Gastrocnemius medialis (tissue), 4 donors: ENCODE results near the gene MTA1. TPM values are rescaled to one million over a fixed set of nuclear protein-coding genes. Genes with fewer than 3 reads are reported as not detected.

Source experiments
- ATAC-seq, 2 donors: fragments of 150-250 bp; one replicate each; pipeline ENCODE4 v1.9.1; 2016
- DNase-seq, 2 donors: peaks; one replicate each; pipeline ENCODE4 v3.0.0-alpha.2; 2019
- H3K27ac ChIP-seq, 4 donors: fragments of 200-600 bp; sonication (generic); 1 replicate in 1 of 4; 2 replicates in 3 of 4; pipeline ENCODE4 v1.5.1; 2016 to 2018; ENCODE audit warnings: mild to moderate bottlenecking in 2 of 4, moderate library complexity in 1 of 4
- H3K27me3 ChIP-seq, 3 donors: fragments of 200-600 bp; sonication (generic) in 2 of 3; 1 replicate in 1 of 3; 2 replicates in 2 of 3; pipeline versions ENCODE4 v1.5.1 to v1.6.0; 2016 to 2019; ENCODE audit warnings: mild to moderate bottlenecking in 1 of 3, moderate library complexity in 1 of 3
- H3K36me3 ChIP-seq, 2 donors: fragments of 200-600 bp; sonication (generic) in 1 of 2; one replicate each; pipeline ENCODE4 v1.5.1; 2017 to 2018
- H3K4me1 ChIP-seq, 2 donors: fragments of 200-600 bp; sonication (generic) in 1 of 2; one replicate each; pipeline ENCODE4 v1.5.1; 2016 to 2017; ENCODE audit warnings: mild to moderate bottlenecking in 2 of 2
- H3K4me3 ChIP-seq, 4 donors: fragments of 200-600 bp; sonication (generic) in 3 of 4; 1 replicate in 1 of 4; 2 replicates in 3 of 4; pipeline ENCODE4 v1.5.1; 2016 to 2019; ENCODE audit warnings: mild to moderate bottlenecking in 2 of 4
- H3K9me3 ChIP-seq, 3 donors: fragments of 200-600 bp; sonication (generic) in 2 of 3; 1 replicate in 1 of 3; 2 replicates in 2 of 3; pipeline ENCODE4 v1.5.1; 2016 to 2019
- POLR2A ChIP-seq, 2 donors: fragments of 450-650 bp; IDR thresholded peaks; one replicate each; pipeline ENCODE4 v1.6.1; 2017; ENCODE audit warnings: antibody characterized with exemption in 2 of 2, mild to moderate bottlenecking in 2 of 2, moderate library complexity in 2 of 2
- in situ Hi-C, 4 donors: fragments of 200-750 bp; cut with MboI; loops; one replicate each; pipeline versions ENCODE4 v1.15.0 to v1.8.0; 2017; ENCODE audit warnings: low sequenced_read_pairs in 4 of 4
- intact Hi-C: fragments of 100-400 bp; cut with DNase I; formaldehyde crosslinking; loops from one replicate; pipeline ENCODE4 v1.15.1; 2023; ENCODE audit warnings: low total_unique reads
- total RNA-seq, 4 donors: library from RNA; depleted of rRNA; stranded (reverse); fragments of >200 nt; gene quantifications; one replicate each; pipeline versions ENCODE4 v1.1.0 to v1.2.3, GENCODE V29; 2016
- TF ChIP-seq, protein P1 (sequence below), 5 experiments: fragments of 450-650 bp in 3 of 5; fragments of 200-600 bp in 2 of 5; sonication (generic) in 2 of 5; IDR thresholded peaks in 4 of 5; conservative IDR thresholded peaks in 1 of 5; 1 replicate in 4 of 5; 2 replicates in 1 of 5; pipeline ENCODE4 v1.5.1; 2016 to 2019; ENCODE audit warnings: antibody characterized with exemption in 5 of 5, mild to moderate bottlenecking in 3 of 5, moderate library complexity in 3 of 5

The MTA1 gene
- total RNA-seq, 4 donors from 2014 or later = 18.2 to 30.8 (median 28.2) TPM

DNA sequence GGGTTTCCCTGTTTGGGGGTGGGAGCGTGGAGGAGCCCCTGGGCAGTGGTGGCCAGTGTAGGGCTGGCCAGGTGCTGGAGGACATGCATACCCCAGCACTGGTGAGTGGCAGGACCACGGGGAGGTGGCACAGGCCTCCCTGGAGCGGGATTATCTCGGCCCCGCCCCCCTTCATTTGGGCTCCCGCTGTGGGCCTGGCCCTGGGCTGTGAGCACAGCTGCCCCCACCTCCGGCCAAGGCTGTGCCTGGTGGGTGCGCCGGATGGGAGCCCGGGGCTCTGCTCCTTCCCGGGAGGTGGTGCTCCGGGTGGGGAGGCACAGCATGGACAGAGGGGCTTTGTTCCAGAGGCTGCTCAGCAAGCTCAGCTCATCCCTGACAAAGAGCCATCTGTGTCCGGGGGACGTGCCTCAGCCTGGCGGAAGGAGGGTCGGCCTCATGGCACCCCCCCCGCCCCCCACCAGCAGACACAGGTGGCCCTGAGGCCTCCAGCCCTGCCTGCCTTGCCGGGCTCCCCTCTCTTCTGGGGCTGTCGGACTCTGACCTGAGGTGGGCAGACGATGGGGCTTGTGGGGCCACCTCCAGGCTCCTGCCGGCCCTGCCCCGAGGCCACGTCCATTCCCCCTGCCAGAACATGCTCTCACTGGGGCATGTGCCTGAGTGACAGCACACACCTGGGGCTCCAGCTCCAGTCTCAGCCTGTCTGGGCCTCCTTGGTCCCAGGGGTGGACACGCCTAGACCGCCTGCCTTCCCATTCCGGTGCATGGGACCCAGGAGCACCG, 79.8 kb downstream of the MTA1 start:
- Histone ChIP-seq H3K27ac (no peak overlapping the region), H3K4me1 (peaks cover 0 to 16% of the 10 kb centered on the region in 2 donors), H3K27me3 (no peaks in the 10 kb centered on the region), H3K4me3 (no peak overlapping the region), H3K36me3 (no peaks in the 10 kb centered on the region), H3K9me3 (no peaks in the 10 kb centered on the region)
- no peak for TF ChIP-seq POLR2A (IDR thresholded peaks at IDR 0.05)
- TF ChIP-seq, protein P1, sequence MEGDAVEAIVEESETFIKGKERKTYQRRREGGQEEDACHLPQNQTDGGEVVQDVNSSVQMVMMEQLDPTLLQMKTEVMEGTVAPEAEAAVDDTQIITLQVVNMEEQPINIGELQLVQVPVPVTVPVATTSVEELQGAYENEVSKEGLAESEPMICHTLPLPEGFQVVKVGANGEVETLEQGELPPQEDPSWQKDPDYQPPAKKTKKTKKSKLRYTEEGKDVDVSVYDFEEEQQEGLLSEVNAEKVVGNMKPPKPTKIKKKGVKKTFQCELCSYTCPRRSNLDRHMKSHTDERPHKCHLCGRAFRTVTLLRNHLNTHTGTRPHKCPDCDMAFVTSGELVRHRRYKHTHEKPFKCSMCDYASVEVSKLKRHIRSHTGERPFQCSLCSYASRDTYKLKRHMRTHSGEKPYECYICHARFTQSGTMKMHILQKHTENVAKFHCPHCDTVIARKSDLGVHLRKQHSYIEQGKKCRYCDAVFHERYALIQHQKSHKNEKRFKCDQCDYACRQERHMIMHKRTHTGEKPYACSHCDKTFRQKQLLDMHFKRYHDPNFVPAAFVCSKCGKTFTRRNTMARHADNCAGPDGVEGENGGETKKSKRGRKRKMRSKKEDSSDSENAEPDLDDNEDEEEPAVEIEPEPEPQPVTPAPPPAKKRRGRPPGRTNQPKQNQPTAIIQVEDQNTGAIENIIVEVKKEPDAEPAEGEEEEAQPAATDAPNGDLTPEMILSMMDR (IDR thresholded peaks at IDR 0.05 in 4 of 5, conservative IDR thresholded peaks at IDR 0.05 in 1 of 5) = no peak
- in situ Hi-C loops = loop anchor here in 1 of 4 donors (25.0 kb wide), 1 partner anchor 137 kb away; no protein-coding TSS in a partner anchor
- DNase-seq (no peak), ATAC-seq (no peak)
- intact Hi-C loops = loop anchor here (10.0 kb wide), 1 partner anchor 335 kb away; the partner anchor contains the start of gene JAG2

DNA sequence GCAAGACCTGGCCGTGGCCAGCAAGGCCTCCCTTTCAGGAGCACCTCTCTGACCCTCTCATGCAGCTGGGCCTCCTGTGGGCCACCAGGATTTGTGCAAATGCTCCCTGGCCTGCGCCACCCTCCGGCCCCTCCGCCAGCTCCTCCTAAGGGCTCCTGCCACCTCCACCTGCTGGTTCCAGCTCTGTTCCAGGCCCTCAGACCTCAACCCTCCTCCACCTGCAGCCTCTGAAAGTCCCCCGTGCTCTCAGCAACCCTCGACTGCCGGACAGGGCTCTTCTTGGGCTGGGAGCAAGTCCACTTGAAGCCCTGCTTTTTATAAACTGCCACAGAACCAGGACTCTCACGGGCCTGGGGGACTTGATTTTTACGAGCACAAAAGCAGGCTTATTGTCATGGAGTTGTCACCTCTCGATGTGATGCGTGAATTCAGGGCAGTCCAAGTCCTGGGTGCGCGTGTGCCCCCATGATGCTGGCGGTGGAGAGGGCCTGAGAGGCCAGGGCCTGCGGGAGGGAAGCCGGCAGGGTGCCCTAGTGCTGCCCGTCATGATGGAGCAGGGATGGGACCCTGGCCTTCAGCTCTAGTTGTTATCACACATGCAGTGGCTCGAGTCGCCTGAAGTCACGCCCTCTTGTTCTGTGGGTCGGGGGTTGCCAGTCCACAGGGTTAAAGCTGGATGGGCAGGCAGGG, 80.6 kb downstream of the MTA1 start:
- TF ChIP-seq, protein P1 (IDR thresholded peaks at IDR 0.05 in 4 of 5, conservative IDR thresholded peaks at IDR 0.05 in 1 of 5) = no peak
- TF ChIP-seq POLR2A (IDR thresholded peaks at IDR 0.05) = no peak
- Histone ChIP-seq H3K36me3 (no peaks in the 10 kb centered on the region), H3K9me3 (no peaks in the 10 kb centered on the region), H3K4me1 (peaks cover 0 to 15% of the 10 kb centered on the region in 2 donors), H3K4me3 (no peak overlapping the region), H3K27ac (no peak overlapping the region), H3K27me3 (no peaks in the 10 kb centered on the region)
- ATAC-seq (no peak), DNase-seq (no peak)
- in situ Hi-C loops (no loop called here), intact Hi-C loops (no loop called here)

DNA sequence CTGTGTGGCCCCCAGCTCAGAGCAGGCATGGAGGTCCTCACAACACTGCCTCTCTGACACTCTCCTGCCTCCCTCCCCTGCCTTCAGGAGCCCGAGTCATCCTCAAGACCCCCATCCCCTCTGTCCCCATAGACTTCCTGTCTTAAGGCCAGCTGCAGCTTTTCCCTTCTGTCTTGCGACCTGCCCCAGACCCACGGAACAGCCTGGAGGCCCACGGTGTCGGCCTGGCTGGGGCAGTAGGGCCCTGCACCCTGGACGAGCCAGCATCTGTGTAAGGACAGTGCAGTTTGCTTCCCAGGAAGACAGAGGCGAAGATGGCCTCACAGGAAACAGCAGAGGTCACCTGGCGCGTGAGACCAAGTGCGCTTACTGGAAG, 81.1 kb downstream of the MTA1 start:
- H3K9me3 ChIP-seq = no peaks in the 10 kb centered on the region
- intact Hi-C loops (no loop called here), in situ Hi-C loops (no loop called here)
- DNase-seq (no peak), ATAC-seq (no peak)
- H3K4me3 ChIP-seq = no peak overlapping the region
- H3K27me3 ChIP-seq = no peaks in the 10 kb centered on the region
- H3K27ac ChIP-seq = no peak overlapping the region
- peaks cover 0 to 9% of the 10 kb centered on the region in 2 donors for H3K4me1 ChIP-seq
- H3K36me3 ChIP-seq = no peaks in the 10 kb centered on the region
- no peak for TF ChIP-seq POLR2A (IDR thresholded peaks at IDR 0.05)
- TF ChIP-seq, protein P1 (IDR thresholded peaks at IDR 0.05 in 4 of 5, conservative IDR thresholded peaks at IDR 0.05 in 1 of 5) = no peak

DNA sequence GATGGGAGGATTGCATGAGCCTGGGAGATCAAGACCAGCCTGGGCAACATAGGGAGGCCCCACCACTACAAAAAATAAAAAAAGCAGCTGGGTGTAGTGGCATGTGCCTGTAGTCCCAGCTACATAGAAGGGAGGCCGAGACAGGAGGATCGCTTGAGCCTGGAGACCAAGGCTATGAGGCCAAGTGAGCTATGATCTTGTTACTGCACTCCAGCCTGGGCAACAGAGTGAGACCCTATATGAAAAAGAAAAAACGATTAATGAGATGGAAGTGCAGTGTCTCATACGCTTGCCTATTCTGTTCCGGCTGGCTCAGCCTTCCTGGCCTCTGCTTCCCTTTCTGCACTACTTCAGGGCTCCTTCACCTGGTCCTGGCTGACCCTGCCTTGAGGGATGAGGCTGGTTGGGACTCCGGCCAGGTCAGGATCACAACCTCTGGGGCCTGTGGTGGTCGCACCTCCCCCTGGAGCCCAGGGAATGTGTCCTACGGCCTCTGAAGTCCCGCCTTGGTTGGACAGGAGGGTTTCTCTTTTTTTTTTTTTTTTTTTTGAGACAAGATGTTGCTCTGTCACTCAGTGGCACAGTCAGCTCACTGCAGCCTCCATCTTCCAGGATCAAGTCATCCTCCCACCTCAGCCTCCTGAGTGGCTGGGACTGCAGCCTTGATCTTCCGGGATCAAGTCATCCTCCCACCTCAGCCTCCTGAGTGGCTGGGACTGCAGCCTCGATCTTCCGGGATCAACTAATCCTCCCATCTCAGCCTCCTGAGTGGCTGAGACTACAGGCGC, 82.1 kb downstream of the MTA1 start:
- TF ChIP-seq POLR2A (IDR thresholded peaks at IDR 0.05) = no peak
- ATAC-seq (peak in 1 of 2 donors; percentile 21), DNase-seq (no peak)
- no peaks in the 10 kb centered on the region for H3K4me1 ChIP-seq
- H3K4me3 ChIP-seq = no peak overlapping the region
- no peaks in the 10 kb centered on the region for H3K27me3 ChIP-seq
- no peaks in the 10 kb centered on the region for H3K9me3 ChIP-seq
- intact Hi-C loops (no loop called here), in situ Hi-C loops (no loop called here)
- no peaks in the 10 kb centered on the region for H3K36me3 ChIP-seq
- H3K27ac ChIP-seq = no peak overlapping the region
